NCI-H187 (cell line): ENCODE results near the gene LIPE.
"Not testable (repeated sequence)": the region's sequence is repeated elsewhere in the genome, so short reads cannot be mapped to it uniquely, and the experiment has no call there.

ENCODE experiments used
- DNase-seq, 2 experiments: peaks; one replicate each; lab custom pipeline; 2025; lab: John Stamatoyannopoulos, UW

The LIPE gene

GRCh38 chr19:42448306-42448705 lies 21.1 kb upstream of the LIPE start:
- DNase-seq, result not testable (repeated sequence)

GRCh38 chr19:42445948-42446347 lies 18.8 kb upstream of the LIPE start:
- DNase-seq, result no peak

- DNase-seq, result no peak
These were observed 16.8 kb upstream of the LIPE start for GRCh38 chr19:42443944-42444398.

GRCh38 chr19:42442833-42443232 lies 15.6 kb upstream of the LIPE start, which contains the start of gene CXCL17:
CXCL17 (minus strand) TSS chr19:42442946; CDS start chr19:42442832, 114 bp downstream.
- no peak for DNase-seq

GRCh38 chr19:42441049-42441445 lies 13.9 kb upstream of the LIPE start:
- no peak for DNase-seq

GRCh38 chr19:42440357-42441048 lies 13.3 kb upstream of the LIPE start:
- peak; percentile 64 to 67 for DNase-seq

DNA sequence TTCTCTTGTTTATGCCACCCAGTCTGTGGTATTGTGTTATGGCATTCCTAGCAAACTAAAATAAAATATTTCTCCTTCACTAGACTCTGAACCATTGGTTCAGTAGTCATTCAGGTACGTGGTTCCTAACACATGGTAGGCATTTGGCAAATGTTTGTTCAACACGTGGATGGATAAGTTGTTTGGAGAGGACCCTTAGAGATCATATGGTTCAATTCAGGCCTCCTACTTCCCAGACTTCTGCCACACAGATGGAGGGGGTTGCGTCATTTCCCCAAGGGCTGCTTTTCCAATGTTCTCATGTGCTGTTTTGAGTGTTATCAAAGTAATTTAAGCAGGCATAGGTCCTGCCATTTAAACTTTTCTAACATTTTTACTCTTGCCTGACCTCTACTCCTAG lies 8.8 kb upstream of the LIPE start:
- DNase-seq, result no peak

GRCh38 chr19:42435316-42435715 lies 8.1 kb upstream of the LIPE start:
- no peak for DNase-seq

DNA sequence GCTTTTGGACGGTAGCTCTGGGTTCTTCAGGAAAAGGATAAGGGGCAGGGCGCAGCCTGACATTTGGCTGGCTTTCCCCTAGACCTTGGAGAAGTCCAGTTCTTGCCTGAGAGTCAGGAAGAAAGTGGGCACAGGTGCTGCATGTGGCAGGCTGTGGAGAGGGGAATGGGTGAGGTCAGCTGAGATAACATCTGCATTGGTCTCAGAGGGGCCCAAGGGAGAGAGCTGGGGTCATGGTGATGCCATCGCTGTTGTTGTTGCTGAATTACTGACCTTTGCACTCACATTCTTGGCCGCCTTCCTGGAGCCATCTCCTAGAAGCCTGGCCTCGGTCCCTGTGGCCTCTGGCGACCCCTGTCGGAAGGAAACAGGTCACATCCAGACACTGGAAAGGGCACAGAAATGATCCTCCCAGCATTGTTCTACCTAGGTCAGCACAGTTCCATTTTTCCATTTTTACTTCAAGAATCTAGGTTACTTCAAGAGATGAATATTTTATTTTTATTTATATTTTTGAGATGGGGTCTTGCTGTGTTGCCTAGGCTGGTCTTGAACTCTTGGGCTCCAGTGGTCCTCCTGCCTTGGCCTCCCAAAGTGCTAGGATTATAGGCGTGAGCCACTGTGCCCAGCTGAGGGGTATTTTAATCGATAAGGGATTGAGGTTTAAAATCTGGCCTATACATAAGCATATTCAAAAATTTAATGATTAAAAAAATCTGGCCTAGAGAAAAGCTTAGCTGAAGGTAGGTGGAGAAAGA lies 6.5 kb upstream of the LIPE start:
- DNase-seq, result peak in 1 of 2 experiments; percentile 60

DNA sequence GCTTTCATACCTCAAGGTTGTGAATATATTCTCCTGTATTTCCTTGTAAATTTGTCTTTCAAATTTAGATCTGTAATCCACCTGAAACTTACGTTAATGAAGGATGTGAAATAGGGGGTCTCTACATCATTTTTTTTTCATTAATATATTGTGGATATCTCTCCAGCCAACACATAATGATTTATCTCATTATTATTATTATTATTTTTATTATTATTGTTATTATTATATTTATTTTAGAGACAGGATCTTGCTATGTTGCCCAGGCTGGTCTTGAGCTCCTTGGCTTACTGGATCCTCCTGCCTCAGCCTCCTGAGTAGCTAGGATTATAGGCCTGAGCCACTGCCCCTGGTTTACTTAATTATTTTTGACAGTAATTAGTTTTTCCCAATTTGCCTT lies 4.3 kb upstream of the LIPE start:
- no peak for DNase-seq

- no peak for DNase-seq
These were observed 1.5 kb upstream of the LIPE start for GRCh38 chr19:42428676-42429075.

GRCh38 chr19:42426643-42427042 lies 545 bp downstream of the LIPE start:
- no peak for DNase-seq

DNA sequence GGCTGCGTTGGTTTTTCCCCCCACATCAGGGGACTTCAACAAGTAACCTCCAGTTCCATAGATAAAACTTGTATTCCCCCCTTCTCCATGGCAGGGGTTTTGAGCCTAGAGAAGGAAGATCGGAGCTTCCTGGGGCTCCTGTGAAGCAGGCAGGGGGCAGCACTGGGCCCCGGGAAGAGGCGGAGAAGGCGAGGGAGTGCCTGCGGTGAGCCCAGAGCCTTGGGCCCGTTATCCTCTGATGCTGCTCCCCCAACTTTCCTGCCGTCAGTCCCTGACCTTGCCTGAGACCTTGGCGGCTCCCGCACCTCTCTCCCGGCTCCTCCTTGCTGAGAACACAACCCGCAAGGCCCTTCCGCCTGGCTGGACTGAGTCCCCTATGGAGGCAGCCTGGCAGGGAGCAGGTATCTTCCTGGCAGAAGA lies 2.5 kb downstream of the LIPE start:
- DNase-seq, result no peak

DNA sequence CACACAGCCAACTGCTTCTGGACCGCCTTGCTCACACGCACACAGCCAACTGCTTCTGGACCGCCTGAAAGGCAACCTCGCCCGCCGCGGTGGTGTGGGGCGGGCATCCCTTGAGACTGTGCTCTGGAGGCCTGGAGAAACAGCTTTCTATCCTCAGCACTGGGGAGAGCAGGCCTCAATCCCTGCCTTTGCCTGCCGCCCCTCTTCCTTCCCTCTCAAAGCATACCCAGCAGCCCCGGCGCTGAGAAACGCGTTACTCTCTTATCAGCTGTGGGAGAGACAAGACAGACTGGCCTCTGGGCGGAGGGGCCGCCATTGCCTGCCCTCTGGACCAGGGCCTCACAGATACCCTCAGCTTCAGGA lies 2.9 kb downstream of the LIPE start:
- no peak for DNase-seq

- DNase-seq, result peak; percentile 75 to 93
These were observed 3.5 kb downstream of the LIPE start for GRCh38 chr19:42423462-42424344.

DNA sequence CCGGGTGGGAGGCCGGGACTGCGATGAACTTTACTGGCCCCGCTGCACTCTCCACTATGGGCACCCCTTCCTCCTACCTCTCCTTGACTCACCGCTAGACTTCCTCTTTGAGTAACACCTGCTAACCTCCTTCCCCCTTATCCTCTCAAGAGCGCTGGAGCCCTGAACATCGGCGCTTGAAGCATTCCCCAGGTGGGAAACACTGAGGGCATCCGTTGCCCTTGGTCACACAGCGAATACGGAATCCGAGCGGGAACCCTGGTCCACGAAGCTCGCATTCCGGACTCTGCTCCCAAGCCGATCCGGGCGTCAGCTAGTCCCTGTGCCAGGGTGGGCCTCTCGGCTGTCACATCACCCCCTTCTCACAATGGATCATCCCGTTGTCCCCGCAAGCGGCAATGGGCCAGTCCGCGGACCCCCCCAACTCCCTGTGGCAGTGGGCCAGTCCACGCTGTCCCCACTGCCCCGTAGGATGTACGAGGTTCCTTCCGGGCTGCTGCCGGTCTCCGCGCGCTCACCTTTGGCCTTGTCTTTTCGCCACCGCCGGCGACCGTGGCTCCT lies 4.2 kb downstream of the LIPE start:
- DNase-seq, result peak; percentile 27 to 35

- DNase-seq, result no peak
These were observed 4.9 kb downstream of the LIPE start for GRCh38 chr19:42422092-42422900.

GRCh38 chr19:42421591-42422031 lies 5.6 kb downstream of the LIPE start:
- DNase-seq, result no peak

- DNase-seq, result no peak
These were observed 6.1 kb downstream of the LIPE start for GRCh38 chr19:42421101-42421500.

DNA sequence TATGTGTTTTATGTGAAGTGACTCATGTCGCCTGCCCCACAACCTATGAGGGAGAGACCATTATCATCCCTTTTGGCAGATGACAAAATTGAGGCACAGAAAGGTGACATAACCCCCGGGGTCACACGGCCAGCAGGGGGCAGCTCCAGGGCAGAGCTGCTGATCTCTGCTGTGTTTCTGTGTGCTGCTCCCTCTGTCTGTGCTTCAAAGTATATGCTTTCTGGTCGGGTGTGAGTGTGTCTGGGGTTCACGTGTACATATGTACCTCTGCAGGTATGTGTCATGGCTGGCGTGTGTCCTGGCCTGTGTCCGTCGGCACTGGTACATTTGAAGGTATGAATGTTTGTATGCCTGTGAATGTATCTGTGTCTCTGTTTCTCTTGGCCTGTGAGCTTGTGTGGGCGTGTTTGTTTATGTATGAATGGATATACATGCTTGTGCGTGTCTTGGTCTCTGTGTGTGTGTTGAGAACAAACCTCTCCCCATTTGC lies 7.1 kb downstream of the LIPE start:
- no peak for DNase-seq

DNA sequence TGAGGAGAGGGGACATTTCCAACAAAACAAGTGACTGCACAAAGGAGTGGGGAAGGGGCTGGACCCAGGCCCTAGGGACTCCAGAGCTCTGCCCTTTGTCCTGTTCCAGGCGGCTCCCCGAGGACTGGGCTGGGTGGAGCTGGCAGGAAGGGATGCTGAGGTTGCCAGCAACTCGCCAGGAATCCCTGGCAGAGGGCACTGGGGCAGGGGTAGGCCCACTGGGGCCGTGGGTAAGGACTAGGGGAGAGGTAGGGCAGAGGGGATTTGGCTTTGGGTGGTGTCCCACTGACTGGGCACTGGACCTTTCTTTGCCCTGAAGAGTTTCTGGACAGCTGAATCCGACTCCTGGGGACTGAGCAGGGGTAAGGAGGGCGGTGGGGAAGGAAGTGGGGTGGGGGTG lies 7.9 kb downstream of the LIPE start:
- no peak for DNase-seq
